Left ventricle myocardium inferior (tissue), 1 donor: ENCODE data around the gene KCTD11. TPM values are rescaled to one million over a fixed set of nuclear protein-coding genes. Genes with fewer than 3 reads are reported as not detected.
A peak's percentile ranks its signal among the peaks of the same experiment; 100 is the strongest.

Experiments used
- DNase-seq: peaks from one replicate; pipeline ENCODE4 v3.0.0-alpha.2; 2020
- H3K27ac ChIP-seq: fragments of 200-600 bp; replicated peaks from 2 replicates; pipeline ENCODE4 v1.8.0; 2021
- H3K27me3 ChIP-seq: fragments of 200-600 bp; 2 replicates; pipeline ENCODE4 v1.8.0; 2021; ENCODE audit warnings: low read depth
- H3K36me3 ChIP-seq: fragments of 200-600 bp; 2 replicates; pipeline ENCODE4 v1.8.0; 2021
- H3K4me1 ChIP-seq: fragments of 200-600 bp; 2 replicates; pipeline ENCODE4 v1.8.0; 2021
- H3K4me3 ChIP-seq: fragments of 200-600 bp; 2 replicates; pipeline ENCODE4 v1.8.0; 2021; ENCODE audit warnings: mild to moderate bottlenecking, moderate library complexity
- H3K9me3 ChIP-seq: fragments of 200-600 bp; replicated peaks from 2 replicates; pipeline ENCODE4 v1.8.0; 2021
- intact Hi-C: fragments of 100-400 bp; cut with micrococcal nuclease; formaldehyde crosslinking; loops from one replicate; pipeline ENCODE4 v1.11.0; 2022
- total RNA-seq: library from RNA; stranded (reverse); fragmentation: NEBNext Ultra II Directional; extraction: Animal tissue kit (Norgen Biotek cat#: 25700); gene quantifications from one replicate; pipeline ENCODE4 v1.2.1, GENCODE V29; 2021
- TF ChIP-seq, protein P1 (sequence below): fragments of 200-600 bp; IDR thresholded peaks from 2 replicates; pipeline ENCODE4 v1.8.0; 2021; ENCODE audit warnings: antibody characterized with exemption, mild to moderate bottlenecking, borderline replicate concordance
- donor health status: DM: no; HTN: yes; CAD: no; lungs with severe emphysema.

The KCTD11 gene
- total RNA-seq, 1 donor from 2014 or later = 3.9 TPM

DNA sequence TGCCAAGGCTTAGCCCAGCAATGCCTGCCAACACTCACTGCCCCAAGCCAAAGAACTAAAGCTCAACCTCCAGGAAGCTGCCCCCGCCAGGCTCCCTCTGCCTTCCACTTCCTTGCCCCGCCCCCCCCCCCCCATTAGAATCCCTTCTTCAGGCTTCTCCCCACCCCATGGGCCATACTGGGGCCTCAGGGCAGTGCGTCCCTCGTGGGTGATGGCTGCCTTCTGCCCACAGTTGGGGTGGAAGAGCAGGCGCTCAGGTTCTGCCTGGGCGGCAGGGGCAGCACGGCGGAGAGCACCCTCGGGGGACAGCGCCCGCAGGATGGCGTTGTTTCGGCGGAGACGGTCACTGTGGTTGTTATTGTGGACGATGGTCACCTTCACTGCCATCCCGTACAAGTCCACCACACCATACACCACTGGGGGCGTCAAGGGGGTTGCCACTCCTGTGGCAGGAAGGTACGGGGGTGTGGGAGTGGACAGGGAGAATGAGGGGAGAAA, 26.9 kb upstream of the KCTD11 start:
- intact Hi-C loops = no loop called here
- no peak overlapping the region for H3K4me3 ChIP-seq
- peaks cover 66% of the 10 kb centered on the region for H3K36me3 ChIP-seq
- no peaks in the 10 kb centered on the region for H3K27me3 ChIP-seq
- no peak overlapping the region for H3K27ac ChIP-seq
- no peaks in the 10 kb centered on the region for H3K9me3 ChIP-seq
- peaks cover 21% of the 10 kb centered on the region for H3K4me1 ChIP-seq
- DNase-seq = no peak
- TF ChIP-seq, protein P1, sequence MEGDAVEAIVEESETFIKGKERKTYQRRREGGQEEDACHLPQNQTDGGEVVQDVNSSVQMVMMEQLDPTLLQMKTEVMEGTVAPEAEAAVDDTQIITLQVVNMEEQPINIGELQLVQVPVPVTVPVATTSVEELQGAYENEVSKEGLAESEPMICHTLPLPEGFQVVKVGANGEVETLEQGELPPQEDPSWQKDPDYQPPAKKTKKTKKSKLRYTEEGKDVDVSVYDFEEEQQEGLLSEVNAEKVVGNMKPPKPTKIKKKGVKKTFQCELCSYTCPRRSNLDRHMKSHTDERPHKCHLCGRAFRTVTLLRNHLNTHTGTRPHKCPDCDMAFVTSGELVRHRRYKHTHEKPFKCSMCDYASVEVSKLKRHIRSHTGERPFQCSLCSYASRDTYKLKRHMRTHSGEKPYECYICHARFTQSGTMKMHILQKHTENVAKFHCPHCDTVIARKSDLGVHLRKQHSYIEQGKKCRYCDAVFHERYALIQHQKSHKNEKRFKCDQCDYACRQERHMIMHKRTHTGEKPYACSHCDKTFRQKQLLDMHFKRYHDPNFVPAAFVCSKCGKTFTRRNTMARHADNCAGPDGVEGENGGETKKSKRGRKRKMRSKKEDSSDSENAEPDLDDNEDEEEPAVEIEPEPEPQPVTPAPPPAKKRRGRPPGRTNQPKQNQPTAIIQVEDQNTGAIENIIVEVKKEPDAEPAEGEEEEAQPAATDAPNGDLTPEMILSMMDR = no peak

DNA sequence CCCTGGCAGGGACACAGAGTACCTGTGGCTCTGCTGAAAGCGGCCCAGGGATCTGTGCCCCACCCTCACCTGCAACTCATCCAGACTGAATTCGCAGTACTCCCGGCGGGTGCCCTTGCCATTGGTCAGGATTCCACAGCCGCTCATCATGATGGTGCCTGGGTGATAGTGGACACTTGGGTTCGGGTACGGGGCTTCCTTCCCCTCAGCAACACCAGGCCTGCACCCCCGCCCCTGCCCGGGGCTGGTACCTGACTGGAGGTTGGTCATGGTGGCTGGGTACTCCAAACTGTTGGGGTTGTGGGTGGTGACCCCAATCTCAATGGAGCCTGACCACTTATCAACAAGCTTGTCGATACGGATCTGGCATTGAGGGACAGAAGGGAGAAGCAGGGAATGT, 25.8 kb upstream of the KCTD11 start:
- intact Hi-C loops = no loop called here
- Histone ChIP-seq H3K9me3 (no peaks in the 10 kb centered on the region), H3K27ac (no peak overlapping the region), H3K27me3 (no peaks in the 10 kb centered on the region), H3K4me3 (no peak overlapping the region), H3K36me3 (peaks cover 55% of the 10 kb centered on the region), H3K4me1 (peaks cover 28% of the 10 kb centered on the region)
- TF ChIP-seq, protein P1 = no peak
- no peak for DNase-seq

DNA sequence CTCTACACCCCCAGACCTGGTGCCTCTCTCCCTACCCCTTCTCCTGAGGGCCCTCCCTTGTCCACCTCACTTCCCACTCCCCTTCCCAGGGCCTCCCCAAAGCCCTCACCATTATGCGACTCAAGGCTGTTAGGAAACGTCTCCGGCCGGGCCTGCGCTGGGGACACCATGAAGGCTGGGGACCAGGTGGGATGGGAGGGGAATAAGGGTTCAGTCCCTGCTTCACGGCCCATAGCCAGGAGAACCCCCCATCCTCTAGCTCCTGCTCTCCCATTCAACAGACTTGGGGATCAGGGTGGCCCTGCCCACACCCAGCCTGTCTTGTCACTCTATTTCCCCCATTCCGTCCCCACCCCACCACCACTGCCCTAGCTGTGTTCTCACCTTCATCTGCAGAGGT, 24.9 kb upstream of the KCTD11 start:
- TF ChIP-seq, protein P1 = no peak
- DNase-seq = no peak
- intact Hi-C loops = no loop called here
- Histone ChIP-seq H3K27ac (no peak overlapping the region), H3K4me3 (no peak overlapping the region), H3K9me3 (no peaks in the 10 kb centered on the region), H3K4me1 (peaks cover 28% of the 10 kb centered on the region), H3K27me3 (no peaks in the 10 kb centered on the region), H3K36me3 (peaks cover 46% of the 10 kb centered on the region)

DNA sequence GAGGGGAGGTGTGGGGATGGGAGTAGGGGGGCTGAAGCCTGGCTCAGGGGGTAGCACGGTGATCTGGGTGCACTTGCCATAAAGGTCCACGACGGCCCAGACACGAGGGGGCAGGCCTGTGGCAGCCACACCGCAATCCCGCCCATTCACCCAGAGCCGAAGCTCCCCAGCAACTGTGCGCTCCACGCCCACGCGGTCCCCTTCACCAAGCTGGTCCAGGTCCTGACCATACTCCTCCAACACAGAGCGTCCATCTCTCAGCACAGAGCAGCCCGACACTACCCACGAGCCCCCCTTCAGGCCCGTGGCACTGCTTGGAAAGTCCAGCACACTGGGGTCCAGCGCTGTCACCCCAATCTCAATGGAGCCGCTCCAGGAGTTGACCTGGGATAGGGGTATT, 24.5 kb upstream of the KCTD11 start:
- Histone ChIP-seq H3K9me3 (no peaks in the 10 kb centered on the region), H3K27ac (no peak overlapping the region), H3K27me3 (no peaks in the 10 kb centered on the region), H3K36me3 (peaks cover 41% of the 10 kb centered on the region), H3K4me1 (peaks cover 28% of the 10 kb centered on the region), H3K4me3 (no peak overlapping the region)
- no peak for DNase-seq
- TF ChIP-seq, protein P1 = no peak
- intact Hi-C loops = no loop called here

DNA sequence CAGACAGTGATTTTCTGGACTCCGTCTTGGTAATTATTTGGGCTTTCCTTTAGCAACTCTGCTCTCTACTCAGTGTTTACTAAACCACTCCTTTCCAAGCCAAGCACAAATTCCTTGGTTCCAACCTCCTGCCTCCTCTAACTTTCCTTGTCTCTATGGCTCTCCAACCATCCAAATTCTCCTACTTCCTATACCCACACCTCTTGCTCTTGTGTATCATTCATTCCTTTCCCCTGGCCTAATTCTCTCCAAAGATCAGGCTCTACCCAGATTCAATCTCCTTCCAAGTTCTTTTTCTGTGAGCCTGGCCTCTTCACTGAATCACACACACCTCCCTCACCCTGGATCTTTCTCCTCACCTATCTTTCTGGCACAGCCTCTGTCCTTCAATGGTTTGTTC, 24.0 kb upstream of the KCTD11 start:
- Histone ChIP-seq H3K36me3 (peaks cover 36% of the 10 kb centered on the region), H3K4me1 (peaks cover 28% of the 10 kb centered on the region), H3K27me3 (no peaks in the 10 kb centered on the region), H3K27ac (peak overlapping the region; percentile 94), H3K4me3 (peak overlapping the region; percentile 94), H3K9me3 (no peaks in the 10 kb centered on the region)
- DNase-seq = no peak
- intact Hi-C loops = no loop called here
- TF ChIP-seq, protein P1 = no peak
